ENCODE results near the gene CYP2C19. TPM values are rescaled to one million over a fixed set of nuclear protein-coding genes. Genes with fewer than 3 reads are reported as not detected.

CYP2C19 gene
- total and polyA plus RNA-seq, 12 donors, result 0.06 TPM; not detected in 11

DNA sequence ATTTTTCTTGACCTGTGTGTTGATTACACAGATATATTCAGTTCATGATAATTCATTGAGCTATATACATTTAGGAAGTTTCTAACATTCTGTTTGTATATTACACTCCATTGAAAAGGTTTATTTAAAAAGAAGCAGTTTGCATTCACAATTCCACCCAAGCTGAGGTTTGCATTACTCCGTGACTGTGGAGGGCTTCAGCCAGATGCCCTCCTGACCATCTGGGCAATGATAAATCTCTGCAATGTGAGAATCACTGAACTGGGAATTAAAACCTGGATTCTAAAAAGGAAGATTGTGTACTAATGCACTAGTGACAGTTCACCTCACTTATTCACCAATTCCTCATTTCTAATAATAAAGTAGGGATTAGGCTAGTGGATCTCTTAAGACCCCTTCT, 139.6 kb downstream of the CYP2C19 start:
- H3K9me3 ChIP-seq (replicated peaks in 1 of 3), result no peaks in the 10 kb centered on the region
- WGBS, 4 donors, result 72 to 85% (median 79%) methylated on average over 1 of the region's 1 CpG
- no peaks in the 10 kb centered on the region for H3K4me1 ChIP-seq (replicated peaks in 1 of 2)
- intact Hi-C loops (cut with DNase I), result no loop called here
- H3K27ac ChIP-seq, result no peak overlapping the region
- H3K36me3 ChIP-seq (replicated peaks in 1 of 2), result no peaks in the 10 kb centered on the region
- no peak overlapping the region for H3K4me3 ChIP-seq
- no peak for DNase-seq
- H3K27me3 ChIP-seq, result no peaks in the 10 kb centered on the region
- no peak for TF ChIP-seq POLR2A (IDR thresholded peaks at IDR 0.05)
- TF ChIP-seq CTCF (IDR thresholded peaks at IDR 0.05), result no peak

DNA sequence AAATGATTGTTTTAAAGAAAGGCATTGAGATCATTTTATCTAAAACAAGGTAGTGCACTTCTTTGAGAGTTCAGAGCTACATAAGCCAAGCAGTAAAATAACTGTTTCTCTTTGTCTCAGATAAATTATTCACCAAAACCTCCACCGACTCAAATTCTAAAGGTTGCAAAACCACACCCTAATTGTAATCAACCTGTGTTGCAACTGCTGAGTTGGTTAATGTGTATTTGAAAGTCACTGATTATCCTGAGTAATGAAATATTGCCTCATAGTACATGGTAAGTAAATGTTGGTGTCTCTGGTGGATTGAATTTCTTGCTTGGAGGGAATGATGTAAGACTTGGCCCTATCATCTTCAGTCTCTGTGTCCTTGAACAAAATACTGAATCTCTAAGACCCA, 140.1 kb downstream of the CYP2C19 start:
- TF ChIP-seq CTCF (IDR thresholded peaks at IDR 0.05) (no peak), POLR2A (IDR thresholded peaks at IDR 0.05) (no peak)
- intact Hi-C loops (cut with DNase I), result no loop called here
- Histone ChIP-seq H3K4me1 (replicated peaks in 1 of 2) (no peaks in the 10 kb centered on the region), H3K27me3 (no peaks in the 10 kb centered on the region), H3K36me3 (replicated peaks in 1 of 2) (no peaks in the 10 kb centered on the region), H3K27ac (no peak overlapping the region), H3K9me3 (replicated peaks in 1 of 3) (no peaks in the 10 kb centered on the region), H3K4me3 (no peak overlapping the region)
- WGBS, 4 donors, result 0 to 3% (median 0%) methylated on average over 1 of the region's 1 CpG
- DNase-seq, result no peak

Other genes starting within 250 kb of the CYP2C19 start
- gene HELLS, start 216.9 kb upstream of the CYP2C19 start, total RNA-seq, result 10 to 100 TPM in 2 of 9 donors, 1 to 10 TPM in 6, under 1 TPM in 1; 0.60 to 41.0 (median 5.0) TPM
- gene HELLS, start 216.9 kb upstream of the CYP2C19 start, polyA plus RNA-seq, result 1 to 10 TPM; 2.4 to 2.8 (median 2.7) TPM
- gene CYP2C18, start 79.0 kb upstream of the CYP2C19 start, total RNA-seq, result under 1 TPM in 1 of 9 donors, not detected in 8; 0.06 TPM
- under 1 TPM in 2 of 3 donors, not detected in 1; 0.03 to 0.07 TPM for gene CYP2C18, start 79.0 kb upstream of the CYP2C19 start, polyA plus RNA-seq
- under 1 TPM in 2 of 9 donors, not detected in 7; 0.36 to 0.38 TPM for gene CYP2C9, start 176.0 kb downstream of the CYP2C19 start, total RNA-seq
- gene CYP2C9, start 176.0 kb downstream of the CYP2C19 start, polyA plus RNA-seq, result under 1 TPM in 2 of 3 donors, not detected in 1; 0.27 to 0.38 TPM

Measured in adrenal gland (tissue), 12 donors.